Tibial nerve (tissue), 4 donors: ENCODE measurements around the gene PIEZO2.

ENCODE experiments used
- EP300 ChIP-seq, 2 donors: sonication (generic); formaldehyde crosslinking; IDR thresholded peaks; one replicate each; pipeline ENCODE4 v1.6.1; 2017; ENCODE audit warnings: antibody characterized with exemption in 2 of 2, mild to moderate bottlenecking in 1 of 2
- TF ChIP-seq, protein P1 (sequence below), 5 experiments: fragments of 200-600 bp in 3 of 5; fragments of 450-650 bp in 2 of 5; sonication (generic) in 3 of 5; IDR thresholded peaks; one replicate each; pipeline ENCODE4 v1.5.1; 2016 to 2019; ENCODE audit warnings: antibody characterized with exemption in 5 of 5, mild to moderate bottlenecking in 3 of 5, moderate library complexity in 2 of 5

DNA sequence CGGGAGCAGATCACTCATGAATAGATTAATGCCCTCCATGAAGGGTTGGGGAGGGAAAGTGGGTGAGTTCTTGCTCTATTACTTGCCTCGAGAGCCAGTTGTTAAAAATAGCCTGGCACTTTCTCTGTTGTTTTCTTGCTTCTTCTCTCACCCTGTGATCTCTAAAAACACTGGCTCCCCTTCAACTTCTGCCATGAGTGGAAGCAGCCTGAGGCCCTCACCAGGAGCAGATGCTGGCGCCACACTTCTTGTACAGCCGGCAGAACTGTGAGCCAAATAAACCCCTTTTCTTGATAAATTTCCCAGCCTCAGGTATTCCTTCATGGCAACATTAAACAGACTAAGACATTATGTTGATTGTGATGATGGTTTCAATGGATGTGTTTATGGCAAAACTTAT, 307.0 kb downstream of the PIEZO2 start:
- TF ChIP-seq, protein P1, sequence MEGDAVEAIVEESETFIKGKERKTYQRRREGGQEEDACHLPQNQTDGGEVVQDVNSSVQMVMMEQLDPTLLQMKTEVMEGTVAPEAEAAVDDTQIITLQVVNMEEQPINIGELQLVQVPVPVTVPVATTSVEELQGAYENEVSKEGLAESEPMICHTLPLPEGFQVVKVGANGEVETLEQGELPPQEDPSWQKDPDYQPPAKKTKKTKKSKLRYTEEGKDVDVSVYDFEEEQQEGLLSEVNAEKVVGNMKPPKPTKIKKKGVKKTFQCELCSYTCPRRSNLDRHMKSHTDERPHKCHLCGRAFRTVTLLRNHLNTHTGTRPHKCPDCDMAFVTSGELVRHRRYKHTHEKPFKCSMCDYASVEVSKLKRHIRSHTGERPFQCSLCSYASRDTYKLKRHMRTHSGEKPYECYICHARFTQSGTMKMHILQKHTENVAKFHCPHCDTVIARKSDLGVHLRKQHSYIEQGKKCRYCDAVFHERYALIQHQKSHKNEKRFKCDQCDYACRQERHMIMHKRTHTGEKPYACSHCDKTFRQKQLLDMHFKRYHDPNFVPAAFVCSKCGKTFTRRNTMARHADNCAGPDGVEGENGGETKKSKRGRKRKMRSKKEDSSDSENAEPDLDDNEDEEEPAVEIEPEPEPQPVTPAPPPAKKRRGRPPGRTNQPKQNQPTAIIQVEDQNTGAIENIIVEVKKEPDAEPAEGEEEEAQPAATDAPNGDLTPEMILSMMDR (IDR thresholded peaks at IDR 0.05): no peak
- no peak for TF ChIP-seq EP300 (IDR thresholded peaks at IDR 0.05)
